Glutamatergic neuron (in vitro differentiated cells): ENCODE results near the gene TAB2. TPM values are rescaled to one million over a fixed set of nuclear protein-coding genes. Genes with fewer than 3 reads are reported as not detected.

ENCODE experiments used
- DNase-seq: peaks from one replicate; pipeline ENCODE4 v3.0.0; 2022
- H3K27ac Mint-ChIP-seq: one replicate; pipeline ENCODE4 v1.8.0; 2020; ENCODE audit warnings: mild to moderate bottlenecking, mixed read lengths, inconsistent platforms; ENCODE audit not compliant: unreplicated experiment
- H3K27me3 Mint-ChIP-seq: one replicate; pipeline ENCODE4 v1.8.0; 2020; ENCODE audit warnings: mild to moderate bottlenecking, moderate library complexity, mixed read lengths, inconsistent platforms; ENCODE audit not compliant: unreplicated experiment
- H3K36me3 Mint-ChIP-seq: one replicate; pipeline ENCODE4 v1.8.0; 2020; ENCODE audit warnings: mild to moderate bottlenecking, mixed read lengths, inconsistent platforms; ENCODE audit not compliant: unreplicated experiment
- H3K4me1 Mint-ChIP-seq: one replicate; pipeline ENCODE4 v1.8.0; 2020; ENCODE audit warnings: mild to moderate bottlenecking, low read depth, mixed read lengths, inconsistent platforms; ENCODE audit not compliant: unreplicated experiment
- H3K4me3 Mint-ChIP-seq: one replicate; pipeline ENCODE4 v1.8.0; 2020; ENCODE audit warnings: mild to moderate bottlenecking, mixed read lengths, inconsistent platforms; ENCODE audit not compliant: unreplicated experiment
- H3K9me3 Mint-ChIP-seq: one replicate; pipeline ENCODE4 v1.8.0; 2020; ENCODE audit warnings: mild to moderate bottlenecking, moderate library complexity, mixed read lengths, inconsistent platforms; ENCODE audit not compliant: unreplicated experiment
- CTCF ChIP-seq: fragments of 200-600 bp; sonication (generic); IDR thresholded peaks from one replicate; pipeline ENCODE4 v1.5.0; 2021; ENCODE audit not compliant: partially characterized antibody, unreplicated experiment
- total RNA-seq: library from RNA; stranded (reverse); fragmentation: NEBNext Ultra II Directional; extraction: Animal tissue kit (Norgen Biotek cat#: 25700); gene quantifications from one replicate; pipeline ENCODE4 v1.2.1, GENCODE V29; 2021; ENCODE audit not compliant: unreplicated experiment

The TAB2 gene
- total RNA-seq, 1 donor from 2014 or later, result 39.3 TPM

- no peak overlapping the region for H3K27ac Mint-ChIP-seq
- H3K9me3 Mint-ChIP-seq, result peaks cover 10% of the 10 kb centered on the region
- TF ChIP-seq CTCF, result no peak
- no peaks in the 10 kb centered on the region for H3K36me3 Mint-ChIP-seq
- no peak overlapping the region for H3K4me3 Mint-ChIP-seq
- peaks cover 9% of the 10 kb centered on the region for H3K27me3 Mint-ChIP-seq
- no peak for DNase-seq
- H3K4me1 Mint-ChIP-seq, result peaks cover 3% of the 10 kb centered on the region
Observed at GRCh38 chr6:149445573-149445972, 128.1 kb downstream of the TAB2 start.

- Mint-ChIP-seq H3K27me3 (peaks cover 9% of the 10 kb centered on the region), H3K9me3 (peaks cover 10% of the 10 kb centered on the region), H3K4me3 (no peak overlapping the region), H3K4me1 (no peaks in the 10 kb centered on the region), H3K27ac (no peak overlapping the region), H3K36me3 (no peaks in the 10 kb centered on the region)
- peak; percentile 31 for TF ChIP-seq CTCF
- DNase-seq, result no peak
Observed at GRCh38 chr6:149446791-149447376, 129.4 kb downstream of the TAB2 start.

DNA sequence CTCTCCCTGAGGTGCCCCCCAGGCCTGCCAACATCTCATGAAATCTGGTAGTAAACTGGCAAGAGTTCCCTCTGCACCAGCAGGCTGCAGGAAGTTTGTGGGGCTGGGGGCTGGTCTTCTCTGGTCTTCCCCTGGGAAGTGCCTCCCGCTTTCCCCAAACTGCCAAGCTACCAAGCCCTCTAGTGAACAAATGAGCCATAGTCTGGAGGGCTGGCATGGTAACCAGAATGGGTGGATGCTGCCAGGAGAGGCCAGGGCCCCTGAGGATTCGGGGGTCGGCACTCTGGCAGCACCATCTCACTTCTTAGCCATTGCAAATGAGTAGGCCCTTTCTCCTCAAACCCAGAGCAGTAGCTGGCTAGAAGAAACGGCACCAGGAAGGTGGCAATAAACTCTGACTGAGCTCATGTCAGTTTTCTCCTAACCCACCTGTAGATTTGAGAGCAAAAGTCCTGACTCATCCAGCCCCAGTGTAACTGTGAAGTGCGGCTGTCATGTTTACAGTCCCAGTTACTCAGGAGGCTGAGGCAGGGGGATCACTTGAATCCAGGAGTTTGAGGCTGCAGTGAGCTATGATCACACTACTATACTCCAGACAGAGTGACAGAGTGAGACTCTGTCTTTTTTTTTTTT, 131.4 kb downstream of the TAB2 start:
- Mint-ChIP-seq H3K4me3 (no peak overlapping the region), H3K9me3 (peaks cover 10% of the 10 kb centered on the region), H3K36me3 (no peaks in the 10 kb centered on the region), H3K4me1 (no peaks in the 10 kb centered on the region), H3K27ac (no peak overlapping the region), H3K27me3 (peaks cover 17% of the 10 kb centered on the region)
- no peak for TF ChIP-seq CTCF
- no peak for DNase-seq

DNA sequence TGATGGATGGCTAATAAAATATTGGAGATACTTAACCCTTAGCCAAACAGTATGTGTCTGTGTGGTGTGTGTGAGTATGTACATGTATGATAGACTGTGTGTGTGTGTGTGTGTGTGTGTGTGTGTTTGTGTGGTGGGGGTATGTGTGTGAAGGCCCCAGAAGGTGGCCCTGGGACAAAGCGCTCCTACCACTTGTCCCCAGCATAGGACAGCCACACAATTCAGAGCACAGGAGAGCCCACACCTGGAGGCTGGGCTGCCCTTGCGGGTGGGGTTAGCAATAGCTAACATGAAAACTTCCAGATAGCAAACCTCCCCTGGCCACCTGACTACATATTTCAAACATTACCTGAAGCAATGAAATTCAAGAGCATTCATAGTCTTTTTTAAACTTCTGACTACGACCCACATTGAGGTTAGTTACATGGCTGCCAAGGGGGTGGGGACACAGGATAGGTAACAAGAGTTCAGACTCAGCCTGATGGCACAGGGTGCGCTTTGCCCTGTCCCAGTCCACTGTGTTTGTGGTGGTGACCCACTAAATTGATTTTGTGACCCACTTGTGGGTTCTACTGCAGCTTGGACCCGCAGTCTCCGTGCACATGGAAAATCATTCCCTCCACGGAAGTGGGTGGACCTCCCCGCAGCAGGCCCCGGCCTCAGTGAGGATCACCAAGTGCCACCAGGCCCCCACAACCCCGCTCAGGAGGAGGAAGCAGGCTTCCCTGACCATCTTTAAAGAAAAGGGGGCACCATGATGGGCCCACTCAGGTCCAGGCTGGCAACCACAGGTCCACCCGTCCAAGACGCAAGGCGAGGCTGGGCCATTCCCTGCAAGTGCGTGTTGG, 132.5 kb downstream of the TAB2 start:
- H3K4me1 Mint-ChIP-seq, result no peaks in the 10 kb centered on the region
- TF ChIP-seq CTCF, result no peak
- H3K36me3 Mint-ChIP-seq, result no peaks in the 10 kb centered on the region
- peaks cover 10% of the 10 kb centered on the region for H3K9me3 Mint-ChIP-seq
- H3K27me3 Mint-ChIP-seq, result peaks cover 17% of the 10 kb centered on the region
- no peak overlapping the region for H3K27ac Mint-ChIP-seq
- H3K4me3 Mint-ChIP-seq, result peak overlapping the region; percentile 61
- no peak for DNase-seq
